NCI-H2107 treated with DMSO at 0.1 percent for 48 hours (cell line): ENCODE data around the gene TUBD1.
"Not testable (repeated sequence)": the region's sequence is repeated elsewhere in the genome, so short reads cannot be mapped to it uniquely, and the experiment has no call there.

Experiments used
- DNase-seq: peaks from one replicate; lab custom pipeline; 2025; ENCODE audit not compliant: unreplicated experiment; lab: John Stamatoyannopoulos, UW

Gene TUBD1

DNA sequence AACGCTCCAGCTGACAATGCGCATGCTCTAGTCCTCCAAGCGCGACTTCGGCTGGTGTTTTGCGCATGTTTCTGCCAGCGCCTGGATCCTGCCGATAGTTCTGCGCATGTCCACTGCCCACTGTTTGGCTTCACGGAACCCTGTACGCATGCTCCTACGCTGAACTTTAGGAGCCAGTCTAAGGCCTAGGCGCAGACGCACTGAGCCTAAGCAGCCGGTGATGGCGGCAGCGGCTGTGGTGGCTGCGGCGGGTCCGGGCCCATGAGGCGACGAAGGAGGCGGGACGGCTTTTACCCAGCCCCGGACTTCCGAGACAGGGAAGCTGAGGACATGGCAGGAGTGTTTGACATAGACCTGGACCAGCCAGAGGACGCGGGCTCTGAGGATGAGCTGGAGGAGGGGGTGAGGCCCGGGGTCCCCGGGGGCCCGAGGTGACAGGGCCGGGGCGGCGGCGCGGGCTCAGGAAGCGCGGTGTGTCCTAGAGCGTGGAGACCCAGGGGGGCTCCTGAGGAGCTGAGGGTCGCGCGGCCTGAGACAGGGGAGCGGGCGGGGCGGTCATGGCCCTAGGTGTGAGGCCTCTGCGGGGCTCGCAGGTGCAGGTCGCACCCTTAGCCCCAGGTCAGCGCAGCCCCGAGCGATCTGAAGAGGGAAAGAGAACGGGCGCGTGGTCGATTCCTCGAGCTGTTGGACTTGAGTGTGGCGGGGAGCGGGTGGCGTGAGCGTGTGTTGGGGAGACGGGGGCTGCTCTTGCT is at the start of gene TUBD1, which contains the start of gene RPS6KB1:
Gene TUBD1 (minus strand): TSS at position 20 of the 752 bp plus-strand sequence. CDS start 1,941 bp downstream, outside the sequence.
Gene RPS6KB1 (plus strand): TSS at position 198 of the 752 bp plus-strand sequence. CDS start 64 bp downstream, at position 262.
- peak; percentile 99 for DNase-seq

DNA sequence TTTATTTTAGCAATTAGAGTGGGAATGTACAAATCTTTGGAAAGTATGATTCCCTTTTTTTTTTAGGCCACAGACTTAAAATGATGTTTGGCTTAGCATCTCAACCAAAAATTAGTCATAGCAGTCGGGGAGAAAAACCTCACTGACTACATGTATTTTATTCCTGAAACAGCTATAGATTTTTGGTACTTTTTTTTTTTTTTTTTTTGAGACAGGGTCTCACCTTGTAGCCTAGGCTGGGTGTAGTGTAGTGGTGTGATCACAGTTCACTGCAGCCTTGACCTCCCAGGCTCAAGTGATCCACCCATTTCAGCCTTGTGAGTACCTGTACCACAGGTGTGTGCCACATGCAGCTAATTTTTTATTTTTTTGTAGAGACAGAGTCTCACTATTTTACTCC is 48.4 kb upstream of the TUBD1 start:
- no peak for DNase-seq

- not testable (repeated sequence) for DNase-seq
Observed at GRCh38 chr17:59940697-59941096, 48.0 kb upstream of the TUBD1 start.

- not testable (repeated sequence) for DNase-seq
Observed at GRCh38 chr17:59933317-59933716, 40.6 kb upstream of the TUBD1 start.

DNA sequence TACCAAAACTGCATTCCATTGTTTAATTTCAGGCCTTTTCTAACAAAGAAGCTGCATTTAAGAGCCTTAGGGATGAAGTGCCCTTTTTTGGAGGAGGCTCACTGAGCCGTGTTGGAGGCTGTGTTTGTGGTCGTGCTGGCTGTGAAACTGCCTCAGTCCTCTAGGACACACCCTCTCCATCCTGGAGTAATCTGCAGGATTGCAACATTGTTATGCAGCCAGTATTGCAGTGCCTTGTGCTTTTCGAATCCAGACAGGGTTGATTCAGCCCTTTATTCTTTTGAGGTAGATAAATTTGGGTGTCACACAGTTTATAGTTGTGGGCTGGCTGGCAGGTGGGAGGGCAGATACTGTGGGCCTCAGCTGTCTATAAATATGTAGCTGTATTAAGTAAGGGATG is 38.0 kb upstream of the TUBD1 start:
- DNase-seq: not testable (repeated sequence)

- not testable (repeated sequence) for DNase-seq
Observed at GRCh38 chr17:59930121-59930520, 37.4 kb upstream of the TUBD1 start.

DNA sequence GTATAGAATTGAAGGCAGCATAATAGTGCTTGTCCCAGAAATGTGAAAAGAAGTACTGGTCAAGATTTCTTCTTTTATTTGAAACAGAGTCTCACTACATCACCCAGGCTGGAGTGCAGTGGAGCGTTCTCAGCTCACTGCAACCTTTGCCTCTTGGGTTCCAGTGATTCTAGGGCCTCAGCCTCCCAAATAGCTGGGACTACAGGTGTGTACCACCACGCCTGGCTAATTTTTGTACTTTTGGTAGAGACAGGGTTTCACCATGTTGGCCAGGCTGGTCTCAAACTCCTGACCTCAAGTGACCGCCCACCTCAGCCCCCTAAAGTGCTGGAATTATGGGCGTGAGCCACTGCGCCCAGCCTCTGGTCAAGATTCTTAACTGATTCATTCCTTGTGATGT is 27.9 kb upstream of the TUBD1 start:
- DNase-seq: not testable (repeated sequence)

DNA sequence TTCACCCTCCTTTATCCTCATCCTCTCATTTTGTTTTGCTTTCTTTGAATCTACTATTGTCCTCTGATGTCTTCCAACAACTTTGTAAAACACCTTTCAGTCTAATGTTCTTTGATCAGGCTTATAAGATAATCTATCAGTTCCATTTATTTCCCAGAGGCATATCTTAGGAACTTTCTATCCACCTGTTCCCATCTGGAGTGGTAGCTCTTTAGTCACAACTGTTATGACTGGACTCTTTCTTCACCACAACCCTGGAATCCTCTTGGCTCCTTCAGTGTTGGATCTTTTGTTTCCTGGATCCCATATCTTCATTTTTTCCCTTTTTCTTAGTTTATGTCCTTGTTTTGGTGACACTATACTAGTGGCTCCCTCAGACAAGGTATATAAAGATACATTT is 23.7 kb upstream of the TUBD1 start:
- DNase-seq: no peak

- DNase-seq: peak; percentile 46
Observed at GRCh38 chr17:59914274-59914854, 21.6 kb upstream of the TUBD1 start.

- DNase-seq: no peak
Observed at GRCh38 chr17:59907467-59907866, 14.7 kb upstream of the TUBD1 start.

DNA sequence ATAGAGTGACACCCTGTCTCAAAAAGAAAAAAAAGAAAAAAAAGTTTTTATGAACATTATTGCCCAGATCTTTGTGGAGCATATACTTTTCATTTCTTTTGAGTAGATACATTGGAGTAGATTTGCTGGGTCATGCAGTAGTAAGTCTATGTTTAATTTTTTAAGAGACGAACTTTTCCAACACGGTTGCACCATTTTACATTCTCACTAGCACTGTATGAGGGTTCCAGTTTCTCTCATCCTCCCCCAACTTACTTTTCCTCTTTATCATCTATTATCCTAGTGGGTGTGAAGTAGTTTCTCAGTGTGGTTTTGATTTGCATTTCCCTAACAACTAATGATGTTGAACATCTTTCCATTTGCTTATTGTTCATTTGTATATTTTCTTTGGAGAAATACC is 10.7 kb upstream of the TUBD1 start:
- no peak for DNase-seq

GRCh38 chr17:59901604-59902003 is 8.9 kb upstream of the TUBD1 start:
- no peak for DNase-seq

- DNase-seq: peak; percentile 17
Observed at GRCh38 chr17:59899099-59899498, 6.4 kb upstream of the TUBD1 start.

GRCh38 chr17:59897090-59897489 is 4.3 kb upstream of the TUBD1 start:
- DNase-seq: no peak

GRCh38 chr17:59893676-59894100 is 945 bp upstream of the TUBD1 start:
- DNase-seq: peak; percentile 34

GRCh38 chr17:59892251-59892923 is 356 bp downstream of the TUBD1 start:
- no peak for DNase-seq

- DNase-seq: no peak
Observed at GRCh38 chr17:59890720-59891119, 2.0 kb downstream of the TUBD1 start.

- no peak for DNase-seq
Observed at GRCh38 chr17:59888145-59888750, 4.5 kb downstream of the TUBD1 start.

- no peak for DNase-seq
Observed at GRCh38 chr17:59884861-59885260, 7.9 kb downstream of the TUBD1 start.

DNA sequence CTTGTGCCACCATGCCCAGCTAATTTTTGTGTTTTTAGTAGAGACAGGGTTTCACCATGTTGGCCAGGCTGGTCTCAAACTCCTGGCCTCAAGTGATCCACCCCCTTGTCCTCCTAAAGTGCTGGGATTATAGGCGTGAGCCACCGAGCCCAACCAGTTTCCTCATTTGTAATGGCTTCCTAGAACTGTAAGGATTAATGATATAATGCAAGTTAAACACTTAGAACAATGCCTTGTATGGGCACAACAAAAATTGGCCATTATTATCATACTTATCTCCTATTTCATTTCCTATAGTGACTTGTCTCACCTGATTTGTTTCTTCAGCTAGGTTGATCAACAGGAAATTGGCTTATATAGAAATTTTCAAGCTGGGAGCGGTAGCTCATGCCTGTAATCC is 14.1 kb downstream of the TUBD1 start:
- no peak for DNase-seq

DNA sequence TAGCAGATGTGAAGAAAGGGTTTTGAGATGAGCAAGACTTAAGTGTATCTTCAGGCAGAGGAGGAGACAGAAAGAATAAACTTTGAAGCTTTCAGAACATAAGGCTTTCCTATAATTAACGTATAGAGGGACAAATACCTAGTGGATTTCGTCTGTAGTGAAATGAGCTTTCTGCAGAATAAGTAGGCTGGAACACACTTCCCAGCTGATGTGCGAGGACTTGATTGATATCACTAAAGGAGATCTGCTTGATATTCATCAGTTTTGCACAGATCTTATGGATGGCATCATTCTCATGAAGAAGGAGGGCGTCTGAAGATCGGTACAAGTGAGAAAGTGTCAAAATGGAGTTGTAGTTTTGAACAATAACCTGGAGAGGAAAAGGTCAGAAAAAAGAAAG is 14.8 kb downstream of the TUBD1 start:
- DNase-seq: no peak
